ENCODE results near the gene NBDY.
"Not testable (repeated sequence)": the region's sequence is repeated elsewhere in the genome, so short reads cannot be mapped to it uniquely, and the experiment has no call there.

DNA sequence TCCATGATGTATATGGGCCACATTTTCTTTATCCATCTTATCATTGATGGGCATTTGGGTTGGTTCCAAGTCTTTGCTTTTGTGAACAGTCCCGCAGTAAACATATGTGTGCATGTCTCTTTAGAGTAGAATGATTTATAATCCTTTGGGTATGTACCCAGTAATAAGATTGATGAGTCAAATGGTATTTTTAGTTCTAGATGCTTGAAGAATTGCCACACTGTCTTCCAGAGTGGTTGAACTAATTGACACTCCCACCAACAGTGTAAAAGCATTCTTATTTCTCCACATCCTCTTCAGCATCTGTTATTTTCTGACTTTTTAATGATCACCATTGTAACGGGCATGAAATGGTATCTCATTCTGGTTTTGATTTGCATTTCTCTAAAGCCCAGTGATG lies 77.1 kb downstream of the NBDY start:
- TF ChIP-seq, protein P1, sequence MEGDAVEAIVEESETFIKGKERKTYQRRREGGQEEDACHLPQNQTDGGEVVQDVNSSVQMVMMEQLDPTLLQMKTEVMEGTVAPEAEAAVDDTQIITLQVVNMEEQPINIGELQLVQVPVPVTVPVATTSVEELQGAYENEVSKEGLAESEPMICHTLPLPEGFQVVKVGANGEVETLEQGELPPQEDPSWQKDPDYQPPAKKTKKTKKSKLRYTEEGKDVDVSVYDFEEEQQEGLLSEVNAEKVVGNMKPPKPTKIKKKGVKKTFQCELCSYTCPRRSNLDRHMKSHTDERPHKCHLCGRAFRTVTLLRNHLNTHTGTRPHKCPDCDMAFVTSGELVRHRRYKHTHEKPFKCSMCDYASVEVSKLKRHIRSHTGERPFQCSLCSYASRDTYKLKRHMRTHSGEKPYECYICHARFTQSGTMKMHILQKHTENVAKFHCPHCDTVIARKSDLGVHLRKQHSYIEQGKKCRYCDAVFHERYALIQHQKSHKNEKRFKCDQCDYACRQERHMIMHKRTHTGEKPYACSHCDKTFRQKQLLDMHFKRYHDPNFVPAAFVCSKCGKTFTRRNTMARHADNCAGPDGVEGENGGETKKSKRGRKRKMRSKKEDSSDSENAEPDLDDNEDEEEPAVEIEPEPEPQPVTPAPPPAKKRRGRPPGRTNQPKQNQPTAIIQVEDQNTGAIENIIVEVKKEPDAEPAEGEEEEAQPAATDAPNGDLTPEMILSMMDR (IDR thresholded peaks at IDR 0.05; ENCODE audit: low read depth, low read length), result not testable (repeated sequence)
- not testable (repeated sequence) for TF ChIP-seq POLR2A (IDR thresholded peaks at IDR 0.05; ENCODE audit: extremely low read depth, insufficient read length)
- TF ChIP-seq, protein P2, sequence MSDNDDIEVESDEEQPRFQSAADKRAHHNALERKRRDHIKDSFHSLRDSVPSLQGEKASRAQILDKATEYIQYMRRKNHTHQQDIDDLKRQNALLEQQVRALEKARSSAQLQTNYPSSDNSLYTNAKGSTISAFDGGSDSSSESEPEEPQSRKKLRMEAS (IDR thresholded peaks at IDR 0.05; ENCODE audit: low read depth, low read length), result not testable (repeated sequence)

All from NB4 (cell line).